BLaER1 treated with 17β-estradiol and CSF1 and Interleukin-3, amounts not matched to agents 10 nM and 100 nM (cell line): ENCODE data around the gene GPC3.
"Not testable (repeated sequence)": the region's sequence is repeated elsewhere in the genome, so short reads cannot be mapped to it uniquely, and the experiment has no call there.

ENCODE experiments used
- H3K27ac ChIP-seq, 11 experiments: shearing (Covaris generic); formaldehyde crosslinking; 2 replicates each; pipeline ENCODE4 v1.8.1; 2022
- H3K27me3 ChIP-seq, 11 experiments: shearing (Covaris generic); formaldehyde crosslinking; 2 replicates each; pipeline ENCODE4 v1.8.1; 2022
- H3K36me3 ChIP-seq, 11 experiments: shearing (Covaris generic); formaldehyde crosslinking; 2 replicates each; pipeline ENCODE4 v1.8.1; 2022
- H3K4me1 ChIP-seq, 10 experiments: shearing (Covaris generic); formaldehyde crosslinking; 2 replicates each; pipeline ENCODE4 v1.8.1; 2022
- H3K4me2 ChIP-seq, 11 experiments: shearing (Covaris generic); formaldehyde crosslinking; 2 replicates each; pipeline ENCODE4 v1.8.1; 2022
- H3K4me3 ChIP-seq, 10 experiments: shearing (Covaris generic); formaldehyde crosslinking; 2 replicates each; pipeline ENCODE4 v1.8.1; 2022
- H3K9ac ChIP-seq, 11 experiments: shearing (Covaris generic); formaldehyde crosslinking; 2 replicates each; pipeline ENCODE4 v1.8.1; 2022
- H3K9me3 ChIP-seq, 11 experiments: shearing (Covaris generic); formaldehyde crosslinking; replicated peaks in 1 of 11; 2 replicates each; pipeline ENCODE4 v1.8.1; 2022
- H4K20me1 ChIP-seq, 11 experiments: shearing (Covaris generic); formaldehyde crosslinking; 2 replicates each; pipeline ENCODE4 v1.8.1; 2022
- Cebpa-rat ChIP-seq, 11 experiments: shearing (Covaris generic); IDR thresholded peaks; 2 replicates each; pipeline ENCODE4 v1.8.1; 2022

GPC3 gene

GRCh38 chrX:133541021-133541420, 444.4 kb downstream of the GPC3 start:
- no peak overlapping the region for H3K4me3 ChIP-seq
- no peak overlapping the region for H3K27ac ChIP-seq
- H3K4me1 ChIP-seq, result peaks cover 0 to 5% (median 0%) of the 10 kb centered on the region in 10 experiments; a peak in 1 of 20 replicates
- H3K27me3 ChIP-seq, result peaks cover 60 to 92% (median 85%) of the 10 kb centered on the region in 11 experiments
- TF ChIP-seq Cebpa-rat (IDR thresholded peaks at IDR 0.05), result no peak
- H3K9me3 ChIP-seq, result peaks cover 8 to 27% (median 16%) of the 10 kb centered on the region in 11 experiments; a peak in 21 of 22 replicates
- H3K4me2 ChIP-seq, result no peak overlapping the region
- H4K20me1 ChIP-seq, result no peaks in the 10 kb centered on the region; a peak in 1 of 22 replicates
- H3K36me3 ChIP-seq, result no peaks in the 10 kb centered on the region
- H3K9ac ChIP-seq, result no peak overlapping the region

GRCh38 chrX:133538148-133538547, 447.2 kb downstream of the GPC3 start:
- Histone ChIP-seq H3K9ac (no peak overlapping the region), H3K36me3 (no peaks in the 10 kb centered on the region), H3K9me3 (peaks cover 0 to 11% (median 0%) of the 10 kb centered on the region in 11 experiments; a peak in 1 of 22 replicates), H3K4me2 (no peak overlapping the region), H3K27ac (no peak overlapping the region), H3K4me1 (no peaks in the 10 kb centered on the region), H3K27me3 (peaks cover 77 to 100% (median 97%) of the 10 kb centered on the region in 11 experiments), H3K4me3 (no peak overlapping the region), H4K20me1 (no peaks in the 10 kb centered on the region; a peak in 1 of 22 replicates)
- no peak for TF ChIP-seq Cebpa-rat (IDR thresholded peaks at IDR 0.05)

- Histone ChIP-seq H3K4me2 (no peak overlapping the region), H3K4me1 (no peaks in the 10 kb centered on the region)
These were observed 448.3 kb downstream of the GPC3 start for GRCh38 chrX:133537142-133537541.

GRCh38 chrX:133535066-133535465, 450.3 kb downstream of the GPC3 start:
- no peak for TF ChIP-seq Cebpa-rat (IDR thresholded peaks at IDR 0.05)
- H3K27ac ChIP-seq, result no peak overlapping the region
- H4K20me1 ChIP-seq, result no peaks in the 10 kb centered on the region; a peak in 1 of 22 replicates
- no peak overlapping the region for H3K4me3 ChIP-seq
- H3K9ac ChIP-seq, result no peak overlapping the region
- H3K4me2 ChIP-seq, result no peak overlapping the region
- H3K36me3 ChIP-seq, result no peaks in the 10 kb centered on the region
- H3K9me3 ChIP-seq, result peaks cover 0 to 11% (median 0%) of the 10 kb centered on the region in 11 experiments; a peak in 1 of 22 replicates
- peaks cover 66 to 94% (median 80%) of the 10 kb centered on the region in 11 experiments for H3K27me3 ChIP-seq
- no peaks in the 10 kb centered on the region for H3K4me1 ChIP-seq

More at GRCh38 chrX:133537142-133537541, 448.3 kb downstream of the GPC3 start:
- peaks cover 80 to 99% (median 96%) of the 10 kb centered on the region in 11 experiments for H3K27me3 ChIP-seq
- H3K4me3 ChIP-seq, result no peak overlapping the region
- no peak overlapping the region for H3K9ac ChIP-seq
- H3K9me3 ChIP-seq, result peaks cover 0 to 11% (median 0%) of the 10 kb centered on the region in 11 experiments; a peak in 1 of 22 replicates
- no peaks in the 10 kb centered on the region for H3K36me3 ChIP-seq
- H3K27ac ChIP-seq, result no peak overlapping the region
- no peaks in the 10 kb centered on the region; a peak in 1 of 22 replicates for H4K20me1 ChIP-seq
- no peak for TF ChIP-seq Cebpa-rat (IDR thresholded peaks at IDR 0.05)

- Histone ChIP-seq H4K20me1 (no peaks in the 10 kb centered on the region; a peak in 1 of 22 replicates), H3K27me3 (peaks cover 57 to 91% (median 72%) of the 10 kb centered on the region in 11 experiments), H3K36me3 (no peaks in the 10 kb centered on the region), H3K27ac (no peak overlapping the region), H3K9ac (no peak overlapping the region), H3K4me1 (no peaks in the 10 kb centered on the region), H3K9me3 (peaks cover 0 to 11% (median 0%) of the 10 kb centered on the region in 11 experiments; a peak in 1 of 22 replicates), H3K4me3 (no peak overlapping the region), H3K4me2 (no peak overlapping the region)
- no peak for TF ChIP-seq Cebpa-rat (IDR thresholded peaks at IDR 0.05)
These were observed 451.2 kb downstream of the GPC3 start for GRCh38 chrX:133534172-133534571.

GRCh38 chrX:133533249-133533648, 452.1 kb downstream of the GPC3 start:
- Histone ChIP-seq H3K4me3 (no peak overlapping the region), H3K4me2 (no peak overlapping the region), H3K27me3 (peaks cover 47 to 82% (median 63%) of the 10 kb centered on the region in 11 experiments), H3K36me3 (no peaks in the 10 kb centered on the region), H3K9me3 (peaks cover 0 to 11% (median 0%) of the 10 kb centered on the region in 11 experiments; a peak in 1 of 22 replicates), H3K9ac (no peak overlapping the region), H4K20me1 (no peaks in the 10 kb centered on the region), H3K27ac (no peak overlapping the region), H3K4me1 (no peaks in the 10 kb centered on the region)
- TF ChIP-seq Cebpa-rat (IDR thresholded peaks at IDR 0.05), result no peak

- no peak overlapping the region for H3K4me3 ChIP-seq
- H3K27ac ChIP-seq, result no peak overlapping the region
- TF ChIP-seq Cebpa-rat (IDR thresholded peaks at IDR 0.05), result no peak
- H3K36me3 ChIP-seq, result no peaks in the 10 kb centered on the region
- H3K4me2 ChIP-seq, result no peak overlapping the region
- no peaks in the 10 kb centered on the region for H3K9me3 ChIP-seq
- no peak overlapping the region for H3K9ac ChIP-seq
- H3K4me1 ChIP-seq, result no peaks in the 10 kb centered on the region
- no peaks in the 10 kb centered on the region for H4K20me1 ChIP-seq
- H3K27me3 ChIP-seq, result peaks cover 31 to 82% (median 59%) of the 10 kb centered on the region in 11 experiments
These were observed 454.4 kb downstream of the GPC3 start for GRCh38 chrX:133530960-133531359.

- peaks cover 27 to 82% (median 59%) of the 10 kb centered on the region in 11 experiments for H3K27me3 ChIP-seq
- H3K4me3 ChIP-seq, result no peak overlapping the region
- H3K4me1 ChIP-seq, result no peaks in the 10 kb centered on the region
- H3K36me3 ChIP-seq, result no peaks in the 10 kb centered on the region
- H3K27ac ChIP-seq, result no peak overlapping the region
- no peaks in the 10 kb centered on the region for H3K9me3 ChIP-seq
- H4K20me1 ChIP-seq, result no peaks in the 10 kb centered on the region
- H3K4me2 ChIP-seq, result no peak overlapping the region
- TF ChIP-seq Cebpa-rat (IDR thresholded peaks at IDR 0.05), result no peak
- no peak overlapping the region for H3K9ac ChIP-seq
These were observed 455.8 kb downstream of the GPC3 start for GRCh38 chrX:133529578-133529977.

GRCh38 chrX:133527825-133528224, 457.6 kb downstream of the GPC3 start:
- Histone ChIP-seq H3K4me2 (no peak overlapping the region), H3K9me3 (no peaks in the 10 kb centered on the region), H3K36me3 (no peaks in the 10 kb centered on the region), H3K4me1 (no peaks in the 10 kb centered on the region), H4K20me1 (no peaks in the 10 kb centered on the region), H3K9ac (no peak overlapping the region), H3K27me3 (peaks cover 29 to 83% (median 58%) of the 10 kb centered on the region in 11 experiments), H3K27ac (no peak overlapping the region), H3K4me3 (no peak overlapping the region)
- no peak for TF ChIP-seq Cebpa-rat (IDR thresholded peaks at IDR 0.05)

GRCh38 chrX:133527415-133527814, 458.0 kb downstream of the GPC3 start:
- H3K27ac ChIP-seq, result no peak overlapping the region
- H3K36me3 ChIP-seq, result no peaks in the 10 kb centered on the region
- no peak for TF ChIP-seq Cebpa-rat (IDR thresholded peaks at IDR 0.05)

GRCh38 chrX:133526773-133527172, 458.6 kb downstream of the GPC3 start:
- H3K27me3 ChIP-seq, result peaks cover 31 to 86% (median 63%) of the 10 kb centered on the region in 11 experiments
- not testable (repeated sequence) for H4K20me1 ChIP-seq, H3K9ac ChIP-seq, H3K9me3 ChIP-seq, H3K4me2 ChIP-seq, H3K4me1 ChIP-seq, H3K4me3 ChIP-seq, H3K36me3 ChIP-seq, H3K27ac ChIP-seq

More at GRCh38 chrX:133527415-133527814, 458.0 kb downstream of the GPC3 start:
- no peak overlapping the region for H3K4me2 ChIP-seq
- no peaks in the 10 kb centered on the region for H4K20me1 ChIP-seq
- H3K27me3 ChIP-seq, result peaks cover 25 to 82% (median 58%) of the 10 kb centered on the region in 11 experiments
- H3K4me3 ChIP-seq, result no peak overlapping the region
- no peaks in the 10 kb centered on the region for H3K9me3 ChIP-seq
- no peaks in the 10 kb centered on the region for H3K4me1 ChIP-seq
- no peak overlapping the region for H3K9ac ChIP-seq
